IPS-18c (cell line): ENCODE data around the gene SLC35G6.

ENCODE experiments used
- H3K4me3 ChIP-seq: 2 replicates; pipeline ENCODE4 v1.7.0; 2013; ENCODE audit warnings: low read depth, mild to moderate bottlenecking, low read length, moderate library complexity; ENCODE audit not compliant: insufficient read depth
- H3K9me3 ChIP-seq: one replicate; pipeline ENCODE4 v1.6.1; 2013; ENCODE audit warnings: mild to moderate bottlenecking, low read length, moderate library complexity; ENCODE audit not compliant: control insufficient read depth, insufficient read depth

The SLC35G6 gene

GRCh38 chr17:7512105-7512504, 30.9 kb downstream of the SLC35G6 start:
- H3K4me3 ChIP-seq, result no peak overlapping the region
- H3K9me3 ChIP-seq, result no peaks in the 10 kb centered on the region

- H3K9me3 ChIP-seq, result no peaks in the 10 kb centered on the region
- H3K4me3 ChIP-seq, result no peak overlapping the region
These were observed 31.7 kb downstream of the SLC35G6 start for GRCh38 chr17:7512824-7513540.

- no peak overlapping the region for H3K4me3 ChIP-seq
These were observed 32.7 kb downstream of the SLC35G6 start for GRCh38 chr17:7513850-7514419.

GRCh38 chr17:7515911-7516610, 34.8 kb downstream of the SLC35G6 start:
- H3K9me3 ChIP-seq, result no peaks in the 10 kb centered on the region
- H3K4me3 ChIP-seq, result no peak overlapping the region

More at GRCh38 chr17:7513850-7514419, 32.7 kb downstream of the SLC35G6 start:
- no peaks in the 10 kb centered on the region for H3K9me3 ChIP-seq

GRCh38 chr17:7523033-7523432, 41.8 kb downstream of the SLC35G6 start:
- Histone ChIP-seq H3K9me3 (no peaks in the 10 kb centered on the region), H3K4me3 (no peak overlapping the region)

- H3K9me3 ChIP-seq, result peaks cover 2% of the 10 kb centered on the region
- no peak overlapping the region for H3K4me3 ChIP-seq
These were observed 47.6 kb downstream of the SLC35G6 start for GRCh38 chr17:7528842-7529241.

GRCh38 chr17:7530023-7530900, 49.0 kb downstream of the SLC35G6 start:
- no peak overlapping the region for H3K4me3 ChIP-seq
- peaks cover 2% of the 10 kb centered on the region for H3K9me3 ChIP-seq
